CD14-positive monocyte (primary cell): ENCODE data around the gene OR6B3. TPM values are rescaled to one million over a fixed set of nuclear protein-coding genes. Genes with fewer than 3 reads are reported as not detected.

Experiments
- DNase-seq, 3 donors: peaks; one replicate each; pipeline ENCODE4 v3.0.0-alpha.2; 2011 to 2022
- H2AFZ ChIP-seq: 2 replicates; pipeline ENCODE4 v1.6.0; 2012; ENCODE audit warnings: mild to moderate bottlenecking, low read depth, low read length, inconsistent platforms; ENCODE audit not compliant: insufficient read depth, poor library complexity, severe bottlenecking
- H3K27ac ChIP-seq, 2 donors: 1 replicate in 1 of 2; 2 replicates in 1 of 2; pipeline ENCODE4 v1.5.1; 2012 to 2013; ENCODE audit warnings: low read length in 2 of 2, control low read depth in 1 of 2, inconsistent platforms in 1 of 2, low read depth in 1 of 2, mild to moderate bottlenecking in 1 of 2
- H3K27me3 ChIP-seq, 2 donors: one replicate each; pipeline versions ENCODE4 v1.6.0 to v1.6.1; 2011 to 2013; ENCODE audit warnings: low read length in 2 of 2; ENCODE audit not compliant: control insufficient read depth in 2 of 2, insufficient read depth in 2 of 2
- H3K36me3 ChIP-seq, 2 donors: replicated peaks in 1 of 2; 1 replicate in 1 of 2; 2 replicates in 1 of 2; pipeline versions ENCODE4 v1.5.1 to v1.6.1; 2012 to 2013; ENCODE audit warnings: low read length in 2 of 2, control low read depth in 1 of 2, inconsistent platforms in 1 of 2, mild to moderate bottlenecking in 1 of 2; ENCODE audit not compliant: insufficient read depth in 2 of 2, control insufficient read depth in 1 of 2
- H3K4me1 ChIP-seq, 2 donors: 1 replicate in 1 of 2; 2 replicates in 1 of 2; pipeline versions ENCODE4 v1.5.1 to v1.6.1; 2012 to 2013; ENCODE audit warnings: low read length in 2 of 2, control low read depth in 1 of 2, inconsistent platforms in 1 of 2, mild to moderate bottlenecking in 1 of 2, moderate library complexity in 1 of 2; ENCODE audit not compliant: insufficient read depth in 2 of 2, control insufficient read depth in 1 of 2
- H3K4me2 ChIP-seq: replicated peaks from 2 replicates; pipeline ENCODE3; 2012; ENCODE audit warnings: low read length, moderate library complexity, mild to moderate bottlenecking; ENCODE audit not compliant: poor library complexity, severe bottlenecking; ENCODE audit errors: extremely low read depth
- H3K4me3 ChIP-seq, 3 experiments: fragments of 200-600 bp in 1 of 3; sonication (generic) in 1 of 3; replicated peaks in 1 of 3; 1 replicate in 2 of 3; 2 replicates in 1 of 3; pipeline ENCODE4 v1.5.1; 2011 to 2013; ENCODE audit warnings: low read length in 3 of 3, mild to moderate bottlenecking in 3 of 3, control low read depth in 2 of 3, low read depth in 2 of 3, inconsistent platforms in 1 of 3, moderate library complexity in 1 of 3
- H3K79me2 ChIP-seq: 2 replicates; pipeline ENCODE4 v1.6.0; 2012; ENCODE audit warnings: mild to moderate bottlenecking, control low read depth, inconsistent platforms, low read length, moderate library complexity; ENCODE audit not compliant: insufficient read depth
- H3K9ac ChIP-seq: 2 replicates; pipeline ENCODE4 v1.6.0; 2017; ENCODE audit warnings: low read length, mild to moderate bottlenecking; ENCODE audit not compliant: insufficient read depth, poor library complexity, severe bottlenecking
- H3K9me3 ChIP-seq, 2 donors: replicated peaks in 1 of 2; 1 replicate in 1 of 2; 2 replicates in 1 of 2; pipeline versions ENCODE4 v1.5.1 to v1.6.1; 2012 to 2013; ENCODE audit warnings: low read length in 2 of 2, control low read depth in 1 of 2; ENCODE audit not compliant: control insufficient read depth in 1 of 2, insufficient read depth in 1 of 2
- H4K20me1 ChIP-seq: 2 replicates; pipeline ENCODE4 v1.6.0; 2012; ENCODE audit warnings: mild to moderate bottlenecking, low read length, control low read depth, moderate library complexity; ENCODE audit not compliant: insufficient read depth
- H3K27ac Mint-ChIP-seq, 7 donors: one replicate each; pipeline ENCODE4 v1.8.0; 2020; ENCODE audit warnings: mild to moderate bottlenecking in 7 of 7, mixed read lengths in 7 of 7, moderate library complexity in 6 of 7, inconsistent platforms in 2 of 7
- H3K27me3 Mint-ChIP-seq, 3 donors: one replicate each; pipeline ENCODE4 v1.8.0; 2021 to 2022; ENCODE audit warnings: low read depth in 3 of 3, mild to moderate bottlenecking in 3 of 3, mixed read lengths in 3 of 3, moderate library complexity in 3 of 3, inconsistent platforms in 1 of 3
- H3K36me3 Mint-ChIP-seq, 2 donors: one replicate each; pipeline ENCODE4 v1.8.0; 2020; ENCODE audit warnings: mixed read lengths in 2 of 2, inconsistent platforms in 1 of 2, mild to moderate bottlenecking in 1 of 2
- H3K4me1 Mint-ChIP-seq: one replicate; pipeline ENCODE4 v1.8.0; 2020; ENCODE audit warnings: mild to moderate bottlenecking, mixed read lengths
- H3K4me3 Mint-ChIP-seq, 2 donors: one replicate each; pipeline ENCODE4 v1.8.0; 2020; ENCODE audit warnings: mild to moderate bottlenecking in 2 of 2, mixed read lengths in 2 of 2, moderate library complexity in 1 of 2
- H3K9me3 Mint-ChIP-seq, 7 donors: one replicate each; pipeline ENCODE4 v1.8.0; 2020 to 2022; ENCODE audit warnings: mixed read lengths in 7 of 7, mild to moderate bottlenecking in 6 of 7, moderate library complexity in 6 of 7, inconsistent platforms in 2 of 7
- CTCF ChIP-seq: fragments of 200-600 bp; IDR thresholded peaks from one replicate; pipeline ENCODE4 v1.8.0; 2022; ENCODE audit warnings: antibody characterized with exemption, mild to moderate bottlenecking
- WGBS: methylation state at CpG from one replicate; pipeline ENCODE4 v1.1.5; 2013; ENCODE audit warnings: missing lambda C conversion rate; ENCODE audit not compliant: insufficient coverage; 5-methylcytosine and 5-hydroxymethylcytosine counted together
- intact Hi-C, 2 donors: fragments of 100-400 bp; cut with micrococcal nuclease; formaldehyde crosslinking; loops; one replicate each; pipeline versions ENCODE4 v1.15.0 to v1.15.1; 2023
- polyA plus RNA-seq, 3 donors: library from polyadenylated mRNA; depleted of rRNA in 1 of 3; unstranded in 2 of 3; stranded (reverse) in 1 of 3; fragments of 300-500 nt in 2 of 3; fragments of >200 nt in 1 of 3; fragmentation: Illumina TruSeq in 2 of 3; gene quantifications; 1 replicate in 2 of 3; 2 replicates in 1 of 3; pipeline ENCODE4 v1.2.3, GENCODE V29; 2012 to 2021

The OR6B3 gene
- polyA plus RNA-seq, 3 donors, result not detected

DNA sequence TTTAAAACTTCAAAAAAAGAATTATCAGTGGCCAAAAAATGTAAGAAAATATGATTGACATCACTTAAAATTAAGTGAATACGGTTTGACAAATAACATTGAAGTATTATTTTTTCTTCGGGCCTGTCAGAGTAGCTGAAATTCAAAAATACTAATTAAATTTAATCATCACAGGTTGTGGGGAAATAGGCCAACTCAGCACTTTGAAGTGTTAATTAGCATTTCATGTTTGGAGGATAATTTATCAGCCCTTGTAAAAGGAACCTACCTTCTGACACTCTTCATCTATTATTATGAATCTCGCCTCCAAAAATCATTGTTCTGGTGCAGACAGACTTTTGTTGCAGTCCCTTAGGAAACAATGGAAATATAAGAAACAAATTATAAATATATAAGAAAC is 17.6 kb upstream of the OR6B3 start:
- no CpG with 5 or more reads among the region's 3 CpGs for WGBS
- Histone ChIP-seq H4K20me1 (no peaks in the 10 kb centered on the region), H3K36me3 (no peaks in the 10 kb centered on the region), H3K79me2 (no peaks in the 10 kb centered on the region), H3K27ac (no peak overlapping the region), H3K27me3 (peaks cover 4 to 12% of the 10 kb centered on the region in 2 donors), H3K4me1 (no peaks in the 10 kb centered on the region), H2AFZ (no peak overlapping the region), H3K4me3 (no peak overlapping the region), H3K9ac (no peak overlapping the region), H3K9me3 (no peaks in the 10 kb centered on the region), H3K4me2 (no peak overlapping the region)
- no peak for TF ChIP-seq CTCF
- Mint-ChIP-seq H3K9me3 (peaks cover 0 to 10% (median 4%) of the 10 kb centered on the region in 7 donors), H3K4me3 (no peak overlapping the region), H3K4me1 (no peaks in the 10 kb centered on the region), H3K27me3 (peaks cover 2 to 24% (median 7%) of the 10 kb centered on the region in 3 donors), H3K27ac (no peak overlapping the region), H3K36me3 (no peaks in the 10 kb centered on the region)
- DNase-seq, result no peak
- intact Hi-C loops, result no loop called here

DNA sequence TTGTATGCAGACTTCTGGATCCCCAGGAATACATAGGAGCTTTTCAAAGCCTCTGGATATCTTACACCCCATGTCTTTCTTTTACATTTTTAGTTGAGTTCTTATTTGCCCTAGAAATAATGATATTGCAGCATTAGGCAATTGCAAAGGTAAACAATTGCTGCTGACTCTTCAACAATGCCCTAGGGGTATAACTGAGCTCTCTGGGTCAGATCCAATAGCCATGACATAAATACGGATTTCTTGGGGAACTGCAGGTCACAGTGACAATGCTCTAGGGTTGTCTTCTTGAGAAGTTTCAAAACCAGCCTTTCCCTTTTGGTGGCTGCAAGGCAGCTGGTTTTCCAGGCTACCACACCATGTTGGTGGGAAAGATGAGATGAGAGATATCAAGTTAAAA is 16.5 kb upstream of the OR6B3 start:
- no peaks in the 10 kb centered on the region for H3K9me3 ChIP-seq
- no peaks in the 10 kb centered on the region for H4K20me1 ChIP-seq
- Mint-ChIP-seq H3K27ac (no peak overlapping the region), H3K9me3 (peaks cover 0 to 8% (median 2%) of the 10 kb centered on the region in 7 donors), H3K4me3 (peak overlapping the region in 1 of 2 donors; percentile 26), H3K4me1 (no peaks in the 10 kb centered on the region), H3K27me3 (peaks cover 2 to 27% (median 10%) of the 10 kb centered on the region in 3 donors), H3K36me3 (no peaks in the 10 kb centered on the region)
- no peak overlapping the region for H3K27ac ChIP-seq
- intact Hi-C loops, result no loop called here
- H2AFZ ChIP-seq, result no peak overlapping the region
- no peak overlapping the region for H3K4me3 ChIP-seq
- no peaks in the 10 kb centered on the region for H3K36me3 ChIP-seq
- H3K4me1 ChIP-seq, result no peaks in the 10 kb centered on the region
- WGBS, result 100% methylated on average over 1 of the region's 1 CpG
- H3K4me2 ChIP-seq, result no peak overlapping the region
- H3K79me2 ChIP-seq, result no peaks in the 10 kb centered on the region
- H3K27me3 ChIP-seq, result peaks cover 10 to 16% of the 10 kb centered on the region in 2 donors
- TF ChIP-seq CTCF, result no peak
- DNase-seq, result no peak
- H3K9ac ChIP-seq, result no peak overlapping the region
